SIG-M5 (cell line): ENCODE data around the gene KCND1.

Experiments used
- DNase-seq: peaks from one replicate; lab custom pipeline; 2025; lab: John Stamatoyannopoulos, UW

The KCND1 gene

GRCh38 chrX:48937054-48937907 lies 34.4 kb downstream of the KCND1 start:
- peak; percentile 81 for DNase-seq

GRCh38 chrX:48936429-48937053 lies 35.1 kb downstream of the KCND1 start:
- no peak for DNase-seq

- DNase-seq = no peak
Observed at GRCh38 chrX:48935301-48935670, 36.4 kb downstream of the KCND1 start.

GRCh38 chrX:48934581-48935300 lies 36.9 kb downstream of the KCND1 start:
- no peak for DNase-seq

- no peak for DNase-seq
Observed at GRCh38 chrX:48933757-48934156, 37.9 kb downstream of the KCND1 start.

- no peak for DNase-seq
Observed at GRCh38 chrX:48927736-48928382, 43.8 kb downstream of the KCND1 start.

GRCh38 chrX:48927123-48927522 lies 44.5 kb downstream of the KCND1 start:
- DNase-seq = no peak

- no peak for DNase-seq
Observed at GRCh38 chrX:48924270-48924669, 47.4 kb downstream of the KCND1 start.

GRCh38 chrX:48923771-48924170 lies 47.9 kb downstream of the KCND1 start:
- no peak for DNase-seq

GRCh38 chrX:48920718-48921104 lies 50.9 kb downstream of the KCND1 start:
- no peak for DNase-seq

GRCh38 chrX:48919947-48920717 lies 51.5 kb downstream of the KCND1 start:
- DNase-seq = no peak

GRCh38 chrX:48919360-48919841 lies 52.2 kb downstream of the KCND1 start:
- DNase-seq = no peak

GRCh38 chrX:48918643-48919340 lies 52.9 kb downstream of the KCND1 start, which contains the start of gene PIM2:
Gene PIM2 (minus strand): TSS chrX:48919024. CDS start chrX:48918834, 190 bp downstream.
- peak; percentile 85 for DNase-seq

GRCh38 chrX:48918301-48918642 lies 53.4 kb downstream of the KCND1 start:
- no peak for DNase-seq

- peak; percentile 43 for DNase-seq
Observed at GRCh38 chrX:48917139-48918001, 54.3 kb downstream of the KCND1 start.

GRCh38 chrX:48914593-48915493 lies 56.8 kb downstream of the KCND1 start:
- no peak for DNase-seq

- no peak for DNase-seq
Observed at GRCh38 chrX:48913605-48914366, 57.9 kb downstream of the KCND1 start.
